Peyer's patch (tissue), 4 donors: Measurements from ENCODE around the gene PIWIL4. TPM values are rescaled to one million over a fixed set of nuclear protein-coding genes. Genes with fewer than 3 reads are reported as not detected.

Experiments used
- DNase-seq, 3 donors: peaks; one replicate each; pipeline ENCODE4 v3.0.0-alpha.2; 2017 to 2019
- H3K27ac ChIP-seq, 4 donors: fragments of 200-600 bp; sonication (generic); one replicate each; pipeline ENCODE4 v1.5.1; 2016 to 2019
- H3K27me3 ChIP-seq, 2 donors: fragments of 200-600 bp; sonication (generic); one replicate each; pipeline ENCODE4 v1.5.1; 2019
- H3K36me3 ChIP-seq, 3 donors: fragments of 200-600 bp; sonication (generic); one replicate each; pipeline ENCODE4 v1.5.1; 2016 to 2019
- H3K4me1 ChIP-seq, 4 donors: fragments of 200-600 bp; sonication (generic); one replicate each; pipeline ENCODE4 v1.5.1; 2016 to 2019
- H3K4me3 ChIP-seq, 4 donors: fragments of 200-600 bp; sonication (generic); 1 replicate in 3 of 4; 2 replicates in 1 of 4; pipeline ENCODE4 v1.5.1; 2016 to 2019; ENCODE audit warnings: mild to moderate bottlenecking in 1 of 4
- H3K9me3 ChIP-seq, 4 donors: fragments of 200-600 bp; sonication (generic); one replicate each; pipeline ENCODE4 v1.5.1; 2016 to 2019; ENCODE audit warnings: mild to moderate bottlenecking in 1 of 4
- POLR2A ChIP-seq, 2 donors: fragments of 450-650 bp; IDR thresholded peaks; one replicate each; pipeline ENCODE4 v1.5.1; 2017; ENCODE audit warnings: antibody characterized with exemption in 2 of 2, mild to moderate bottlenecking in 2 of 2, moderate library complexity in 2 of 2
- total RNA-seq, 4 donors: library from RNA; depleted of rRNA; stranded (reverse); fragments of >200 nt; gene quantifications; one replicate each; pipeline ENCODE4 v1.1.0, GENCODE V29; 2016
- TF ChIP-seq, protein P1 (sequence below), 6 experiments: fragments of 450-650 bp in 4 of 6; fragments of 200-600 bp in 2 of 6; sonication (generic) in 1 of 6; IDR thresholded peaks; one replicate each; pipeline ENCODE4 v1.5.1; 2017 to 2019; ENCODE audit warnings: antibody characterized with exemption in 6 of 6, mild to moderate bottlenecking in 3 of 6, moderate library complexity in 1 of 6

Gene PIWIL4
- total RNA-seq, 4 donors from 2014 or later, result 5.0 to 20.4 (median 14.5) TPM

DNA sequence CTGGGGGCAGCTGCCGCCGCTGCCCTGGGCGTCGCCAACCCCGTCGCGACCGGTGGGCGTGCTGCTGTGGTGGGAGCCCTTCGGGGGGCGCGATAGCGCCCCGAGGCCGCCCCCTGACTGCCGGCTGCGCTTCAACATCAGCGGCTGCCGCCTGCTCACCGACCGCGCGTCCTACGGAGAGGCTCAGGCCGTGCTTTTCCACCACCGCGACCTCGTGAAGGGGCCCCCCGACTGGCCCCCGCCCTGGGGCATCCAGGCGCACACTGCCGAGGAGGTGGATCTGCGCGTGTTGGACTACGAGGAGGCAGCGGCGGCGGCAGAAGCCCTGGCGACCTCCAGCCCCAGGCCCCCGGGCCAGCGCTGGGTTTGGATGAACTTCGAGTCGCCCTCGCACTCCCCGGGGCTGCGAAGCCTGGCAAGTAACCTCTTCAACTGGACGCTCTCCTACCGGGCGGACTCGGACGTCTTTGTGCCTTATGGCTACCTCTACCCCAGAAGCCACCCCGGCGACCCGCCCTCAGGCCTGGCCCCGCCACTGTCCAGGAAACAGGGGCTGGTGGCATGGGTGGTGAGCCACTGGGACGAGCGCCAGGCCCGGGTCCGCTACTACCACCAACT, 22.4 kb upstream of the PIWIL4 start:
- no peak for TF ChIP-seq POLR2A (IDR thresholded peaks at IDR 0.05)
- TF ChIP-seq, protein P1, sequence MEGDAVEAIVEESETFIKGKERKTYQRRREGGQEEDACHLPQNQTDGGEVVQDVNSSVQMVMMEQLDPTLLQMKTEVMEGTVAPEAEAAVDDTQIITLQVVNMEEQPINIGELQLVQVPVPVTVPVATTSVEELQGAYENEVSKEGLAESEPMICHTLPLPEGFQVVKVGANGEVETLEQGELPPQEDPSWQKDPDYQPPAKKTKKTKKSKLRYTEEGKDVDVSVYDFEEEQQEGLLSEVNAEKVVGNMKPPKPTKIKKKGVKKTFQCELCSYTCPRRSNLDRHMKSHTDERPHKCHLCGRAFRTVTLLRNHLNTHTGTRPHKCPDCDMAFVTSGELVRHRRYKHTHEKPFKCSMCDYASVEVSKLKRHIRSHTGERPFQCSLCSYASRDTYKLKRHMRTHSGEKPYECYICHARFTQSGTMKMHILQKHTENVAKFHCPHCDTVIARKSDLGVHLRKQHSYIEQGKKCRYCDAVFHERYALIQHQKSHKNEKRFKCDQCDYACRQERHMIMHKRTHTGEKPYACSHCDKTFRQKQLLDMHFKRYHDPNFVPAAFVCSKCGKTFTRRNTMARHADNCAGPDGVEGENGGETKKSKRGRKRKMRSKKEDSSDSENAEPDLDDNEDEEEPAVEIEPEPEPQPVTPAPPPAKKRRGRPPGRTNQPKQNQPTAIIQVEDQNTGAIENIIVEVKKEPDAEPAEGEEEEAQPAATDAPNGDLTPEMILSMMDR (IDR thresholded peaks at IDR 0.05), result no peak
- H3K27ac ChIP-seq, result peak overlapping the region; percentile 91 to 98 (median 95)
- H3K4me3 ChIP-seq, result peak overlapping the region; percentile 69 to 85 (median 78)
- no peak for DNase-seq
- no peaks in the 10 kb centered on the region for H3K9me3 ChIP-seq
- H3K4me1 ChIP-seq, result peaks cover 0 to 50% (median 2%) of the 10 kb centered on the region in 4 donors
- no peaks in the 10 kb centered on the region for H3K27me3 ChIP-seq
- no peaks in the 10 kb centered on the region for H3K36me3 ChIP-seq

DNA sequence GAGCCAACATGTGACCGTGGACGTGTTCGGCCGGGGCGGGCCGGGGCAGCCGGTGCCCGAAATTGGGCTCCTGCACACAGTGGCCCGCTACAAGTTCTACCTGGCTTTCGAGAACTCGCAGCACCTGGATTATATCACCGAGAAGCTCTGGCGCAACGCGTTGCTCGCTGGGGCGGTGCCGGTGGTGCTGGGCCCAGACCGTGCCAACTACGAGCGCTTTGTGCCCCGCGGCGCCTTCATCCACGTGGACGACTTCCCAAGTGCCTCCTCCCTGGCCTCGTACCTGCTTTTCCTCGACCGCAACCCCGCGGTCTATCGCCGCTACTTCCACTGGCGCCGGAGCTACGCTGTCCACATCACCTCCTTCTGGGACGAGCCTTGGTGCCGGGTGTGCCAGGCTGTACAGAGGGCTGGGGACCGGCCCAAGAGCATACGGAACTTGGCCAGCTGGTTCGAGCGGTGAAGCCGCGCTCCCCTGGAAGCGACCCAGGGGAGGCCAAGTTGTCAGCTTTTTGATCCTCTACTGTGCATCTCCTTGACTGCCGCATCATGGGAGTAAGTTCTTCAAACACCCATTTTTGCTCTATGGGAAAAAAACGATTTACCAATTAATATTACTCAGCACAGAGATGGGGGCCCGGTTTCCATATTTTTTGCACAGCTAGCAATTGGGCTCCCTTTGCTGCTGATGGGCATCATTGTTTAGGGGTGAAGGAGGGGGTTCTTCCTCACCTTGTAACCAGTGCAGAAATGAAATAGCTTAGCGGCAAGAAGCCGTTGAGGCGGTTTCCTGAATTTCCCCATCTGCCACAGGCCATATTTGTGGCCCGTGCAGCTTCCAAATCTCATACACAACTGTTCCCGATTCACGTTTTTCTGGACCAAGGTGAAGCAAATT, 21.7 kb upstream of the PIWIL4 start:
- DNase-seq, result peak in 2 of 3 donors; percentile 70 to 77
- H3K4me3 ChIP-seq, result peak overlapping the region; percentile 69 to 85 (median 78)
- H3K27me3 ChIP-seq, result no peaks in the 10 kb centered on the region
- peak overlapping the region; percentile 91 to 98 (median 95) for H3K27ac ChIP-seq
- TF ChIP-seq POLR2A (IDR thresholded peaks at IDR 0.05), result peak; percentile 19 to 40
- TF ChIP-seq, protein P1 (IDR thresholded peaks at IDR 0.05), result no peak
- no peaks in the 10 kb centered on the region for H3K9me3 ChIP-seq
- H3K4me1 ChIP-seq, result peaks cover 0 to 57% (median 2%) of the 10 kb centered on the region in 4 donors
- H3K36me3 ChIP-seq, result no peaks in the 10 kb centered on the region

DNA sequence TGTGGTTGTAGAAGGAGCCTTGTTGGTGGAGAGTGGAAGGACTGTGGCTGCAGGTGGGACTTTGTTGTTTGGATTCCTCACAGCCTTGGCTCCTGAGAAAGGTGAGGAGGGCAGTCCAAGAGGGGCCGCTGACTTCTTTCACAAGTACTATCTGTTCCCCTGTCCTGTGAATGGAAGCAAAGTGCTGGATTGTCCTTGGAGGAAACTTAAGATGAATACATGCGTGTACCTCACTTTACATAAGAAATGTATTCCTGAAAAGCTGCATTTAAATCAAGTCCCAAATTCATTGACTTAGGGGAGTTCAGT, 21.1 kb upstream of the PIWIL4 start:
- TF ChIP-seq POLR2A (IDR thresholded peaks at IDR 0.05), result no peak
- TF ChIP-seq, protein P1 (IDR thresholded peaks at IDR 0.05), result no peak
- DNase-seq, result no peak
- H3K4me3 ChIP-seq, result peak overlapping the region; percentile 69 to 85 (median 78)
- no peaks in the 10 kb centered on the region for H3K9me3 ChIP-seq
- H3K27ac ChIP-seq, result peak overlapping the region in 3 of 4 donors; percentile 95 to 98 (median 95)
- H3K27me3 ChIP-seq, result no peaks in the 10 kb centered on the region
- peaks cover 0 to 59% (median 2%) of the 10 kb centered on the region in 4 donors for H3K4me1 ChIP-seq
- no peaks in the 10 kb centered on the region for H3K36me3 ChIP-seq

DNA sequence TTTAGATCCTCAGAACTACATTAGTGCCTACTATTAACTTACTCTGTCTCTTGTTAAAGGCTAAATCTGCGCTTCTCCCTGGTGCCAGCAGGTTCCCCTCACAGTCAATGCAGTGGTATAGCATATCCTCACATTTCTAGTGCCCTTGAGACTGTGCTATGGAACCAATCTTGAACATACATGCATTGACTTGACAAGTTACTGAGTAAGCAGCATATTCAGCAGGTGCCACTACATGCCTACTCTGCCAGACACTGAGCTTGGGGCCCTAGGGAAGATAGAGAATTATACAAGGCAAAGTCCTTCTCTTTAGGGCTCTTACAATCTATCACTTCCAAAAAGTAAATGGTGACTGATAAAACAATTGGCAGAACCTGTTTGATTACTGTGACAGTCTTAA, 20.3 kb upstream of the PIWIL4 start:
- Histone ChIP-seq H3K4me3 (peak overlapping the region in 3 of 4 donors; percentile 69 to 85 (median 82)), H3K36me3 (no peaks in the 10 kb centered on the region), H3K27me3 (no peaks in the 10 kb centered on the region), H3K27ac (peak overlapping the region in 2 of 4 donors; percentile 45 to 98), H3K9me3 (no peaks in the 10 kb centered on the region), H3K4me1 (peaks cover 0 to 59% (median 2%) of the 10 kb centered on the region in 4 donors)
- TF ChIP-seq, protein P1 (IDR thresholded peaks at IDR 0.05), result peak in 2 of 6 experiments; percentile 9 to 21
- peak; percentile 80 to 84 for TF ChIP-seq POLR2A (IDR thresholded peaks at IDR 0.05)
- DNase-seq, result peak in 2 of 3 donors; percentile 59 to 67

DNA sequence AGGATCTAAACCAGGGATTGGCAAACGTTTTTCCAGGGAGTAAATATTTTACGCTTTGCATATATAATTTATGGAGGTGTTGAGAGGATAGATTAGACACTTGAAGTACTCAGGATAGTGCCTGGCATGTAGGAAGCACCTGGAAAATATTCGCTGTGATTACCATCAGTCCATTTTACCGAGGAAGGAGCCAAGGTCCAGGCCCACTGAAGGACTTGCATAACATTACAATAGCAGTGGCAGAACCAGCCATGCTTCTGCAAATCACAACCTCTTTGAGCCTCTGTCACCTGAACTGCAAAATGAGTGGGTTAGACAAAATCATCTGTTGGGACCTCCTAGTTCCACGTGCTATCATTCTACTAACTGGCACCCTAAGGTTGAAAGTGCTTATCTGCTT, 18.0 kb upstream of the PIWIL4 start:
- TF ChIP-seq POLR2A (IDR thresholded peaks at IDR 0.05), result no peak
- TF ChIP-seq, protein P1 (IDR thresholded peaks at IDR 0.05), result no peak
- peak overlapping the region in 2 of 4 donors; percentile 15 to 40 for H3K27ac ChIP-seq
- DNase-seq, result peak in 2 of 3 donors; percentile 32 to 63
- peak overlapping the region in 2 of 4 donors; percentile 1 to 69 for H3K4me3 ChIP-seq
- peaks cover 0 to 52% (median 2%) of the 10 kb centered on the region in 4 donors for H3K4me1 ChIP-seq
- no peaks in the 10 kb centered on the region for H3K9me3 ChIP-seq
- H3K27me3 ChIP-seq, result no peaks in the 10 kb centered on the region
- H3K36me3 ChIP-seq, result no peaks in the 10 kb centered on the region
